Measurements from ENCODE around the gene GRIN2A.

GRIN2A gene

GRCh38 chr16:10027553-10027952 lies 154.7 kb downstream of the GRIN2A start:
- DNase-seq: no peak

- DNase-seq: no peak
Measured at GRCh38 chr16:10026593-10026992, 155.6 kb downstream of the GRIN2A start.

GRCh38 chr16:10022098-10022497 lies 160.1 kb downstream of the GRIN2A start:
- no peak for DNase-seq

GRCh38 chr16:10020866-10021265 lies 161.4 kb downstream of the GRIN2A start:
- DNase-seq: no peak

GRCh38 chr16:10016752-10017151 lies 165.5 kb downstream of the GRIN2A start:
- DNase-seq: no peak

- no peak for DNase-seq
Measured at GRCh38 chr16:10015397-10015796, 166.8 kb downstream of the GRIN2A start.

GRCh38 chr16:10013774-10014173 lies 168.5 kb downstream of the GRIN2A start:
- no peak for DNase-seq

- no peak for DNase-seq
Measured at GRCh38 chr16:10013364-10013763, 168.9 kb downstream of the GRIN2A start.

GRCh38 chr16:10009684-10010083 lies 172.5 kb downstream of the GRIN2A start:
- no peak for DNase-seq

- DNase-seq: no peak
Measured at GRCh38 chr16:10003486-10003885, 178.7 kb downstream of the GRIN2A start.

- DNase-seq: no peak
Measured at GRCh38 chr16:10001258-10001775, 180.9 kb downstream of the GRIN2A start.

- DNase-seq: no peak
Measured at GRCh38 chr16:9996221-9996620, 186.0 kb downstream of the GRIN2A start.

GRCh38 chr16:9992441-9992840 lies 189.8 kb downstream of the GRIN2A start:
- no peak for DNase-seq

- no peak for DNase-seq
Measured at GRCh38 chr16:9980981-9981380, 201.2 kb downstream of the GRIN2A start.

GRCh38 chr16:9978160-9978725 lies 204.0 kb downstream of the GRIN2A start:
- no peak for DNase-seq

GRCh38 chr16:9977333-9977897 lies 204.8 kb downstream of the GRIN2A start:
- no peak for DNase-seq

- DNase-seq: no peak
Measured at GRCh38 chr16:9976601-9977000, 205.6 kb downstream of the GRIN2A start.

GRCh38 chr16:9971907-9972306 lies 210.3 kb downstream of the GRIN2A start:
- no peak for DNase-seq

- DNase-seq: no peak
Measured at GRCh38 chr16:9970796-9971195, 211.4 kb downstream of the GRIN2A start.

- DNase-seq: no peak
Measured at GRCh38 chr16:9970244-9970643, 212.0 kb downstream of the GRIN2A start.

- no peak for DNase-seq
Measured at GRCh38 chr16:9969580-9969979, 212.6 kb downstream of the GRIN2A start.

- DNase-seq: no peak
Measured at GRCh38 chr16:9966569-9967157, 215.6 kb downstream of the GRIN2A start.

- DNase-seq: no peak
Measured at GRCh38 chr16:9965079-9965478, 217.1 kb downstream of the GRIN2A start.

- DNase-seq: no peak
Measured at GRCh38 chr16:9964426-9964825, 217.8 kb downstream of the GRIN2A start.

GRCh38 chr16:9957433-9957832 lies 224.8 kb downstream of the GRIN2A start:
- no peak for DNase-seq

Measured in DMS53 (cell line).